Hepatocyte (in vitro differentiated cells): Measurements from ENCODE around the gene PAH. TPM values are rescaled to one million over a fixed set of nuclear protein-coding genes. Genes with fewer than 3 reads are reported as not detected.

Source experiments
- DNase-seq: peaks from one replicate; pipeline ENCODE4 v3.0.0-alpha.2; 2016; ENCODE audit warnings: low spot score
- H2AFZ ChIP-seq: fragments of 200-600 bp; sonication (generic); 2 replicates; pipeline ENCODE4 v1.6.0; 2016; ENCODE audit warnings: antibody characterized with exemption, mild to moderate bottlenecking
- H3K27ac ChIP-seq: fragments of 200-600 bp; sonication (generic); 2 replicates; pipeline ENCODE4 v1.5.1; 2016; ENCODE audit warnings: mild to moderate bottlenecking
- H3K27me3 ChIP-seq: fragments of 200-600 bp; sonication (generic); 2 replicates; pipeline ENCODE4 v1.6.1; 2016
- H3K36me3 ChIP-seq: fragments of 200-600 bp; sonication (generic); replicated peaks from 2 replicates; pipeline ENCODE4 v1.5.1; 2016; ENCODE audit warnings: low read depth; ENCODE audit not compliant: insufficient read depth
- H3K4me1 ChIP-seq: fragments of 200-600 bp; sonication (generic); 2 replicates; pipeline ENCODE4 v1.5.1; 2016; ENCODE audit warnings: mild to moderate bottlenecking, moderate library complexity; ENCODE audit not compliant: insufficient read depth
- H3K4me2 ChIP-seq: fragments of 200-600 bp; sonication (generic); 2 replicates; pipeline ENCODE4 v1.6.0; 2016
- H3K4me3 ChIP-seq: fragments of 200-600 bp; sonication (generic); 2 replicates; pipeline ENCODE4 v1.5.1; 2016; ENCODE audit warnings: mild to moderate bottlenecking
- H3K79me2 ChIP-seq: fragments of 200-600 bp; sonication (generic); 2 replicates; pipeline ENCODE4 v1.6.0; 2017; ENCODE audit warnings: mild to moderate bottlenecking
- H3K9me2 ChIP-seq: fragments of 200-600 bp; sonication (generic); replicated peaks from 2 replicates; pipeline ENCODE4 v1.6.0; 2017; ENCODE audit warnings: mild to moderate bottlenecking; ENCODE audit not compliant: insufficient read depth
- H3K9me3 ChIP-seq: fragments of 200-600 bp; sonication (generic); 2 replicates; pipeline ENCODE4 v1.5.1; 2016; ENCODE audit warnings: low read depth, mild to moderate bottlenecking
- H4K20me1 ChIP-seq: fragments of 200-600 bp; sonication (generic); 2 replicates; pipeline ENCODE4 v1.6.0; 2016; ENCODE audit warnings: mild to moderate bottlenecking; ENCODE audit not compliant: insufficient read depth, poor library complexity, severe bottlenecking
- EZH2 ChIP-seq: fragments of 200-600 bp; sonication (generic); IDR thresholded peaks from 2 replicates; pipeline ENCODE4 v1.6.1; 2016; ENCODE audit warnings: antibody characterized with exemption, mild to moderate bottlenecking, borderline replicate concordance
- EZH2phosphoT487 ChIP-seq: fragments of 200-600 bp; sonication (generic); IDR thresholded peaks from one replicate; pipeline ENCODE4 v1.6.1; 2018; ENCODE audit warnings: antibody characterized with exemption, mild to moderate bottlenecking, low read depth, moderate library complexity; ENCODE audit not compliant: unreplicated experiment, severe bottlenecking
- WGBS: methylation state at CpG from one replicate; pipeline ENCODE4 v1.1.6; 2016; ENCODE audit warnings: low lambda C conversion rate; ENCODE audit errors: missing lambda C conversion rate; 5-methylcytosine and 5-hydroxymethylcytosine counted together
- polyA plus RNA-seq: library from polyadenylated mRNA; unstranded; fragments of >200 nt; fragmentation: Nextera tagmentation; extraction: Ambion mirVana; gene quantifications from 2 replicates; pipeline ENCODE4 v1.2.1, GENCODE V29; 2016
- total RNA-seq: library from RNA; depleted of rRNA; stranded (reverse); fragments of >200 nt; gene quantifications from 2 replicates; pipeline ENCODE4 v1.2.3, GENCODE V29; 2014
- TF ChIP-seq, protein P1 (sequence below): fragments of 200-600 bp; sonication (generic); IDR thresholded peaks from 2 replicates; pipeline ENCODE4 v1.5.1; 2016; ENCODE audit warnings: antibody characterized with exemption, mild to moderate bottlenecking; ENCODE audit not compliant: poor library complexity

Gene PAH
- total and polyA plus RNA-seq, 2 experiments from 2014 or later, result 76.1 to 203 TPM

DNA sequence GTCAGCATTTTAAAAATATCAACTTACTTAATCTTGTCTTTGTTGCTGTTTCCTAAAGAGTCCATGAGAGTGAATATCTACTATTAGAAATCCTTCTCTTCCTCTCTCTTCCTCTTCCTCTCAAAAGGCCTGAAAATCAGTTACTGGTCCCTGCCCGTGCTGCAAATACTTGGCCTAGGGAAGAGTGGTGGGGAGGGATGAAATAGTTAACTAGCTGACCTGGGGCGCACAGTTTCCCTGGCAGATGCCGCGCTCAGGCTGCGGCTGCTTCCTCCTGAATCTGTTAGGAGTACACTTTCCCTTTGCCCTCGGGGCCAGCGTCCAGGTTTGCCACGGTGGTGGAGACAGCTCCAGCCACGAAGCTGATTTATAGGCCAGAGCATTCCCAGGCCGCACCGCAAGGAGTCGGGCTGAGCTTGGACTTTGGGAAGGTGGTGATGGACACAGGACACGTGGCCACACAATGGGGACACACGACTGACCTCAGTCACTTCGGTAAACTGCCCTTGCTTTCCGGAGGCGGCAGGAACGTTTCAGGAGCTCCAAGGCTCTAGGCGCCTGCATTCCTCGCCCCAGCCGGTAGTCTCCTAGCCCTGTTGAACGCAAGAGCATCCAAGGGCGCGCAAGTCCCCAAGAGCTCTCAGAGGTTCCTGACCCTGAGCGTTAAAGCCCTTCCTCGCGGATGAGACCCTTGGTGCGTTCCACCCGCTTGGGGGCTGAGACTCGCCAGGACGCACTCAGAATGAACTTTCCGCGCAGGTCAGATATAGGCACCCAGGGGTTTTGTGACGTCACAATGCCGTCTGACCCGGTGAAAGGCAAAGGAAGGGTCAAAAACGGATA, 33.3 kb upstream of the PAH start:
- H3K4me3 ChIP-seq, result no peak overlapping the region
- peaks cover 3% of the 10 kb centered on the region for H3K4me1 ChIP-seq
- TF ChIP-seq, protein P1, sequence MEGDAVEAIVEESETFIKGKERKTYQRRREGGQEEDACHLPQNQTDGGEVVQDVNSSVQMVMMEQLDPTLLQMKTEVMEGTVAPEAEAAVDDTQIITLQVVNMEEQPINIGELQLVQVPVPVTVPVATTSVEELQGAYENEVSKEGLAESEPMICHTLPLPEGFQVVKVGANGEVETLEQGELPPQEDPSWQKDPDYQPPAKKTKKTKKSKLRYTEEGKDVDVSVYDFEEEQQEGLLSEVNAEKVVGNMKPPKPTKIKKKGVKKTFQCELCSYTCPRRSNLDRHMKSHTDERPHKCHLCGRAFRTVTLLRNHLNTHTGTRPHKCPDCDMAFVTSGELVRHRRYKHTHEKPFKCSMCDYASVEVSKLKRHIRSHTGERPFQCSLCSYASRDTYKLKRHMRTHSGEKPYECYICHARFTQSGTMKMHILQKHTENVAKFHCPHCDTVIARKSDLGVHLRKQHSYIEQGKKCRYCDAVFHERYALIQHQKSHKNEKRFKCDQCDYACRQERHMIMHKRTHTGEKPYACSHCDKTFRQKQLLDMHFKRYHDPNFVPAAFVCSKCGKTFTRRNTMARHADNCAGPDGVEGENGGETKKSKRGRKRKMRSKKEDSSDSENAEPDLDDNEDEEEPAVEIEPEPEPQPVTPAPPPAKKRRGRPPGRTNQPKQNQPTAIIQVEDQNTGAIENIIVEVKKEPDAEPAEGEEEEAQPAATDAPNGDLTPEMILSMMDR, result peak; percentile 47
- TF ChIP-seq EZH2phosphoT487 (no peak), EZH2 (peak; percentile 33)
- no peaks in the 10 kb centered on the region for H4K20me1 ChIP-seq
- no peaks in the 10 kb centered on the region for H3K79me2 ChIP-seq
- WGBS, result 10% methylated on average over 37 of the region's 37 CpGs
- H3K27ac ChIP-seq, result no peak overlapping the region
- peak; percentile 80 for DNase-seq
- peaks cover 61% of the 10 kb centered on the region for H3K27me3 ChIP-seq
- H3K9me3 ChIP-seq, result no peaks in the 10 kb centered on the region
- H2AFZ ChIP-seq, result no peak overlapping the region
- no peaks in the 10 kb centered on the region for H3K9me2 ChIP-seq
- peak overlapping the region; percentile 71 for H3K4me2 ChIP-seq
- no peaks in the 10 kb centered on the region for H3K36me3 ChIP-seq

DNA sequence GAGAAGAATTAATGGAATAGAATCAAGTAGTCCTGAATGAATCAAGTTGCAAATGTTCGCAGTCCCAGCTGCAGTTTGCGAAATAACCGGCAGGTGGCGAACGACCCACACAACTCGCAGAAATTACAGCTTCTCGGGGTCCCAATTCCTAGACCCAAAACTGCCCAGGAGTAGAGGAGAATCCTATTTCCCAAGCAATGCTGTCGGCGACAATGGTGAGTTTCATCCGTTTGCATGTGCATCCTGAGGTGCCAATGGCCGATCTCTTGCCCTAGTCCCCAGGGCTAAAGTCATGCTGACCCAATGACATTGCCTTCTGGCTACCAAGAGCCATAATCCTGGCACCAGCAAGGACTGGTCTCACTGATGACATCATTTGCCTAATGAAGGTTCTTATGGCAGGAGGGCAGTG, 31.9 kb upstream of the PAH start:
- H2AFZ ChIP-seq, result no peak overlapping the region
- peaks cover 3% of the 10 kb centered on the region for H3K4me1 ChIP-seq
- peaks cover 47% of the 10 kb centered on the region for H3K27me3 ChIP-seq
- TF ChIP-seq, protein P1, result peak; percentile 95
- TF ChIP-seq EZH2phosphoT487, result no peak
- TF ChIP-seq EZH2, result no peak
- H3K36me3 ChIP-seq, result no peaks in the 10 kb centered on the region
- H3K9me3 ChIP-seq, result no peaks in the 10 kb centered on the region
- no peak overlapping the region for H3K4me3 ChIP-seq
- no peak overlapping the region for H3K27ac ChIP-seq
- no peaks in the 10 kb centered on the region for H3K79me2 ChIP-seq
- no peaks in the 10 kb centered on the region for H3K9me2 ChIP-seq
- 6% methylated on average over 11 of the region's 11 CpGs for WGBS
- no peak overlapping the region for H3K4me2 ChIP-seq
- DNase-seq, result peak; percentile 64
- no peaks in the 10 kb centered on the region for H4K20me1 ChIP-seq

DNA sequence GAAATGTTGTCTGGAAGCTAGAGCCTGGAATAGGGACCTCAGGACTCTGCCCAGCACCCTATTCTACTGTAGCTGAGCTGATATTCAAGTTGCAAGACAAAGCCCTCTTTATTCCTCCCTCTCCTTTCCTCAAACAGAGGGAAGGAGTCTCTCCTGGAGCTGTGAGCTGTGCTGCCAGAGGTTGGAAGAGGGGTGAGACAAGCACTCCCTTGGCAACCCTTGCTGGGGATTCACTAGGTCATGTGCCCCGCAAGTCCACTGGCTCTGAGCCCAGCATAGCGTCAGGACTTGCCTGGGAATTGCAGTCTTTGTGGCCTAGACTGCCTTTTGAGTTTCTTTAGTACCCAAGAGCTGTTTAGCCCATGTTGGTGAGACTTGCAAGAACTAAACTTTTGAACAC, 29.0 kb upstream of the PAH start:
- H3K4me3 ChIP-seq, result no peak overlapping the region
- TF ChIP-seq EZH2 (no peak), EZH2phosphoT487 (no peak)
- TF ChIP-seq, protein P1, result no peak
- no peak overlapping the region for H2AFZ ChIP-seq

More for the DNA sequence above, 29.0 kb upstream of the PAH start:
- H3K79me2 ChIP-seq, result no peaks in the 10 kb centered on the region
- H3K27me3 ChIP-seq, result peaks cover 19% of the 10 kb centered on the region
- peaks cover 3% of the 10 kb centered on the region for H3K4me1 ChIP-seq
- H3K4me2 ChIP-seq, result no peak overlapping the region
- no peaks in the 10 kb centered on the region for H3K36me3 ChIP-seq
- no peaks in the 10 kb centered on the region for H4K20me1 ChIP-seq
- no peak overlapping the region for H3K27ac ChIP-seq
- no peaks in the 10 kb centered on the region for H3K9me2 ChIP-seq
- no peaks in the 10 kb centered on the region for H3K9me3 ChIP-seq
- no peak for DNase-seq
- WGBS, result 77% methylated on average over 2 of the region's 2 CpGs
